Body of pancreas (tissue), 4 donors: ENCODE results near the gene MICAL2. TPM values are rescaled to one million over a fixed set of nuclear protein-coding genes. Genes with fewer than 3 reads are reported as not detected.

Experiments
- ATAC-seq: fragments of 150-250 bp; one replicate; pipeline ENCODE4 v1.9.1; 2016
- DNase-seq, 4 donors: peaks; one replicate each; pipeline ENCODE4 v3.0.0-alpha.2; 2019
- H3K27ac ChIP-seq, 4 donors: fragments of 200-600 bp; sonication (generic); 1 replicate in 3 of 4; 2 replicates in 1 of 4; pipeline versions ENCODE4 v1.5.1 to v1.6.1; 2016 to 2019; ENCODE audit warnings: mild to moderate bottlenecking in 1 of 4, mixed read lengths in 1 of 4, moderate library complexity in 1 of 4
- H3K27me3 ChIP-seq, 2 donors: fragments of 200-600 bp; sonication (generic); one replicate each; pipeline ENCODE4 v1.6.0; 2016; ENCODE audit warnings: mild to moderate bottlenecking in 1 of 2
- H3K36me3 ChIP-seq, 2 donors: fragments of 200-600 bp; sonication (generic); replicated peaks in 1 of 2; 2 replicates each; pipeline ENCODE4 v1.5.1; 2016; ENCODE audit warnings: low read depth in 2 of 2; ENCODE audit not compliant: insufficient read depth in 1 of 2
- H3K4me1 ChIP-seq: fragments of 200-600 bp; sonication (generic); one replicate; pipeline ENCODE4 v1.6.0; 2016
- H3K4me3 ChIP-seq, 2 donors: fragments of 200-600 bp; sonication (generic); 1 replicate in 1 of 2; 2 replicates in 1 of 2; pipeline ENCODE4 v1.5.1; 2016 to 2019
- H3K9me3 ChIP-seq, 3 donors: fragments of 200-600 bp; sonication (generic); 1 replicate in 2 of 3; 2 replicates in 1 of 3; pipeline ENCODE4 v1.5.1; 2016
- CTCF ChIP-seq, 7 experiments: fragments of 450-650 bp in 4 of 7; fragments of 200-600 bp in 3 of 7; sonication (generic) in 3 of 7; IDR thresholded peaks; one replicate each; pipeline ENCODE4 v1.5.1; 2016 to 2019; ENCODE audit warnings: antibody characterized with exemption in 7 of 7
- POLR2A ChIP-seq, 3 donors: fragments of 450-650 bp; IDR thresholded peaks; one replicate each; pipeline ENCODE4 v1.6.1; 2016; ENCODE audit warnings: antibody characterized with exemption in 3 of 3, mild to moderate bottlenecking in 2 of 3
- WGBS, 2 donors: methylation state at CpG; one replicate each; pipeline ENCODE4 v1.1.5; 2017; 5-methylcytosine and 5-hydroxymethylcytosine counted together
- intact Hi-C: fragments of 100-400 bp; cut with DNase I; formaldehyde crosslinking; loops from one replicate; pipeline ENCODE4 v1.15.1; 2023
- total RNA-seq, 2 donors: library from RNA; depleted of rRNA; stranded (reverse); fragments of >200 nt; gene quantifications; one replicate each; pipeline ENCODE4 v1.1.0, GENCODE V29; 2016

Gene MICAL2
- total RNA-seq, 2 donors from 2014 or later, result 16.6 to 24.4 TPM

GRCh38 chr11:12263141-12263693, 152.8 kb downstream of the MICAL2 start:
- intact Hi-C loops, result no loop called here
- peaks cover 0 to 8% of the 10 kb centered on the region in 2 donors for H3K36me3 ChIP-seq

GRCh38 chr11:12264361-12264760, 154.0 kb downstream of the MICAL2 start:
- DNase-seq, result no peak
- no peak overlapping the region for H3K27ac ChIP-seq
- no peaks in the 10 kb centered on the region for H3K9me3 ChIP-seq
- ATAC-seq, result no peak
- intact Hi-C loops, result no loop called here
- H3K4me1 ChIP-seq, result peaks cover 7% of the 10 kb centered on the region
- TF ChIP-seq POLR2A (IDR thresholded peaks at IDR 0.05) (no peak), CTCF (IDR thresholded peaks at IDR 0.05) (no peak)
- H3K4me3 ChIP-seq, result no peak overlapping the region
- H3K36me3 ChIP-seq, result peaks cover 0 to 8% of the 10 kb centered on the region in 2 donors
- no peaks in the 10 kb centered on the region for H3K27me3 ChIP-seq
- 72 to 74% methylated on average over 3 of the region's 3 CpGs for WGBS, 2 donors

More at GRCh38 chr11:12263141-12263693, 152.8 kb downstream of the MICAL2 start:
- no peak overlapping the region for H3K4me3 ChIP-seq
- ATAC-seq, result no peak
- H3K4me1 ChIP-seq, result no peaks in the 10 kb centered on the region
- no peak for DNase-seq
- TF ChIP-seq POLR2A (IDR thresholded peaks at IDR 0.05), result no peak
- TF ChIP-seq CTCF (IDR thresholded peaks at IDR 0.05), result no peak
- 70 to 73% methylated on average over 9 to 11 of the region's 11 CpGs for WGBS, 2 donors
- H3K27me3 ChIP-seq, result no peaks in the 10 kb centered on the region
- no peaks in the 10 kb centered on the region for H3K9me3 ChIP-seq
- no peak overlapping the region for H3K27ac ChIP-seq

- peaks cover 10% of the 10 kb centered on the region for H3K4me1 ChIP-seq
- ATAC-seq, result no peak
- DNase-seq, result no peak
- no peaks in the 10 kb centered on the region for H3K27me3 ChIP-seq
- H3K36me3 ChIP-seq, result peaks cover 0 to 4% of the 10 kb centered on the region in 2 donors
- TF ChIP-seq CTCF (IDR thresholded peaks at IDR 0.05) (no peak), POLR2A (IDR thresholded peaks at IDR 0.05) (no peak)
- no peak overlapping the region for H3K27ac ChIP-seq
- no peak overlapping the region for H3K4me3 ChIP-seq
- no peaks in the 10 kb centered on the region for H3K9me3 ChIP-seq
- WGBS, 2 donors, result 90% methylated on average over 1 of the region's 1 CpG
- intact Hi-C loops, result no loop called here
These were observed 155.7 kb downstream of the MICAL2 start for GRCh38 chr11:12266132-12266531.

GRCh38 chr11:12266943-12267342, 156.6 kb downstream of the MICAL2 start:
- H3K4me1 ChIP-seq, result peaks cover 10% of the 10 kb centered on the region
- H3K27ac ChIP-seq, result no peak overlapping the region
- DNase-seq, result peak in 1 of 4 donors; percentile 52
- H3K9me3 ChIP-seq, result no peaks in the 10 kb centered on the region
- WGBS, 2 donors, result 79 to 80% methylated on average over 10 of the region's 10 CpGs
- H3K4me3 ChIP-seq, result no peak overlapping the region
- intact Hi-C loops, result no loop called here
- H3K27me3 ChIP-seq, result no peaks in the 10 kb centered on the region
- peak; percentile 36 for ATAC-seq
- H3K36me3 ChIP-seq, result peaks cover 0 to 3% of the 10 kb centered on the region in 2 donors
- TF ChIP-seq POLR2A (IDR thresholded peaks at IDR 0.05), result no peak
- peak in 2 of 7 experiments; percentile 16 to 38 for TF ChIP-seq CTCF (IDR thresholded peaks at IDR 0.05)

GRCh38 chr11:12267921-12268320, 157.5 kb downstream of the MICAL2 start:
- no peaks in the 10 kb centered on the region for H3K27me3 ChIP-seq
- 89 to 93% methylated on average over 2 of the region's 2 CpGs for WGBS, 2 donors
- no peak for ATAC-seq
- TF ChIP-seq CTCF (IDR thresholded peaks at IDR 0.05) (no peak), POLR2A (IDR thresholded peaks at IDR 0.05) (no peak)
- H3K9me3 ChIP-seq, result no peaks in the 10 kb centered on the region
- peaks cover 10% of the 10 kb centered on the region for H3K4me1 ChIP-seq
- no peak for DNase-seq
- intact Hi-C loops, result no loop called here
- H3K36me3 ChIP-seq, result peaks cover 0 to 3% of the 10 kb centered on the region in 2 donors
- no peak overlapping the region for H3K4me3 ChIP-seq
- H3K27ac ChIP-seq, result no peak overlapping the region
